Left renal pelvis (tissue), 4 donors: ENCODE data around the gene ZNF692. TPM values are rescaled to one million over a fixed set of nuclear protein-coding genes. Genes with fewer than 3 reads are reported as not detected.
"Not testable (repeated sequence)": the region's sequence is repeated elsewhere in the genome, so short reads cannot be mapped to it uniquely, and the experiment has no call there.

Source experiments
- DNase-seq, 4 donors: peaks; one replicate each; pipeline ENCODE4 v3.0.0-alpha.2; 2013; ENCODE audit warnings: low read depth in 4 of 4, low spot score in 3 of 4
- polyA plus RNA-seq, 4 donors: library from polyadenylated mRNA; unstranded; fragments of 120-200 nt; gene quantifications; one replicate each; pipeline ENCODE4 v1.2.1, GENCODE V29; 2013; ENCODE audit not compliant: insufficient read length in 4 of 4

Gene ZNF692
- polyA plus RNA-seq, 4 donors, result 33.6 to 67.6 (median 42.3) TPM

DNA sequence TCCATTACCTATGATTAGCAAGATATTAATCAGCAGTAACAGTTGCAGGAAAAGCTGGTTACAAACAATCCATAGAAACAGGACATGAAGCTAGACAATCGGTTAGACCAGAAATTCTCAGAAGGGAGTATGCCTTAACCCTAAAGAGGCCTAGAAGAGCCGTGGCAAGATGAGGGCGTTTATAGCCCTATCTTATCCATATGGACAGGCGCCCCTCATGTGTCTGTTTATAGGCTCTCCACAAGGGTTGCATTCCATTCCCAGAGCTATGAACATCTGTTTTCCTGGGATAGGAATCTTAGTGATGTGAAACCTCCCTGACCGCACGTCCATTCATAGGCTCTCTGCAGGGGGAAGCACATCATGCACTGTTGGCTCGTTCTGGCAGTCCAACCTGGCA is 23.5 kb upstream of the ZNF692 start:
- DNase-seq, result not testable (repeated sequence)

DNA sequence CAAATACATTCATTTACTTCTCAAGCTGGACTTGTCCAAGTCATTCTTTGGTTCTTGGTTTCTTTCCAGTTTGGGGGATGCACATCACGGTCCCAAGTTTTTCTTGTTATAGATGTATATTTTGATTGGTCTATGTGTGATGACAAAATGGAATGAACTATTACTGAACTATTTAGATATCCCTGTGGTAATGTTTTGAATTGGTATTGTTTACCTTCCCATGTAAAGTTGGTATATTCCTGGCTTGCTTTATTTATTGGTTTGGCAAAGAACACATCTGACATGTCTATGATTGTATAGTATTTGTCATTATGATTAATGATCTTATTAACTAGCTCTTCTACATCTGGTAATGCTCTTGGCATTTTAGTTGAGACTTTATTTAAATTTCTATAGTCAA is 22.4 kb upstream of the ZNF692 start:
- no peak for DNase-seq

DNA sequence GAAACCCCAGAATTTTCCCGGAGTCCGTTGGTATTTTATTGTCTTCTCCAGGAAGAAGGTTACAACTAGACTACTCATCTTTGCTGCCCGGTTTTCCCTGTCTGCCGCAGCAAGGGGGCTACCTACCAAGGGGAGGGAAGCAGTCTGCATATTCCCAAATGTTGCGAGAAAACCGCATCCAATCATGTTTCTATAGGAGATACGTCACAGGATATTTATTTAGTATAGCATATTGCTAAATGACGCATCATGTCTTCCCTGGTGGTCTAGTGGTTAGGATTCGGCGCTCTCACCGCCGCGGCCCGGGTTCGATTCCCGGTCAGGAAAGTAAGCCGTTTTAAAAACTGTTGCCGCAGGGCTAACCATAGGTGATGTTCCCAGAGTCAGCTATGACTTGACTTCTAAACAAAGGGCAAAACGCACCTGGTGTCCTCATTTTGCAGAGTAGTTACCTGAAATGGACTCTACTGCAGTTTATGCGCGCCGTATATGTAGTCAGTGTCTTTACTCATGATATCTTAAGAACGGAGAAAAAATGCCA is 15.2 kb upstream of the ZNF692 start:
- peak; percentile 79 to 84 (median 83) for DNase-seq

DNA sequence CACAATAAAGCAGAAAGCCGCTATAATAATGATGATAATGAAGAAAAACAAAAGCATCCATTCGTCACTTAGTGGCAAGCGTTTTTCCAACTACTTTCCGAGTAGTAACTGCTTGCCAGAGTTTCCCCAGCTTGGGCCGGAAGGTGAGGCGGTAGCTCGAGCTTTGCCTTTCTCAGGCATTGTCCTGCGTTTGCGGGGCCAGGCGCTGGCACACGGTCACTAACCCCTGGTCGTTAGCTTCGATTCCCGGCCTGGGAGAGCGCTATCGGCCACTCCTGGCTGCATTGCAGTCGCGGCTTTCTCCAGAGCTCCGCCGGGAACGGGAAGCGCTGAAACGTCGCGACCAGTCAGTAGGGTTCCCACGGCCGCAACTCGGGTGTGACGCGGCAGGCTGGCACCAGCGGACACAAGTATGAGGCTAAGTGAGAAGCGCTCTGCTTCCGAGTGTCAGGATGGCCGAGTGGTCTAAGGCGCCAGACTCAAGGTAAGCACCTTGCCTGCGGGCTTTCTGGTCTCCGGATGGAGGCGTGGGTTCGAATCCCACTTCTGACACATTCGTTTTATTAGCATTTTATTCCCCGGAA is 14.6 kb upstream of the ZNF692 start:
- peak; percentile 90 to 92 (median 91) for DNase-seq

DNA sequence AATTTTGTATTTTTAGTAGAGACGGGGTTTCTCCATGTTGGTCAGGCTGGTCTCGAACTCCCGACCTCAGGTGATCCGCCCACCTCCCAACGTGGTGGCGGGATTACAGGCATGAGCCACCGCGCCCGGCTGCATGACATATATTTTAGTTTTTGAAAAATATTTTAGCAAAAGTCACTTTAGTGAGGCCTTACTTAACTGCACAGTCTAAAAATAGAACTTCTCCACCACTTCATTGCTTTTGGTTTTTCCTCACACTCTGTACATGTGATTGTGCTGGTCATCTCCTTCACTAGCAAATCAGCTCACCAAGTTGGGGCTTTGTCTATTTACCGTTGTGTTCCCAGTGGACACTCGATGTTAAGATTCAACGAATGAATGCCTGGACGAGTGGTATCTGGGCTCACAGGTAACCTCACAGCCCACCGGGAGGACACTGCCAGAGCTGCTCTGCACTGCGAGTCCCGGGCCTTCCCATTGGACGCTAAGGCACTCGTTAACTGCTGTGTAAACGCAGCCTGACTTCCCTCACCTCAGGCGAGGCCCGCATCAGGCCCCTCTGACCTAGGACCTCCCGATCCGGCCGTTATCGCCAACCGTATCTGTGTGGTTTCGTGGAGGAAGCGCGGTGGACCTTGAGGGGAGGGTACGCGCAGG is 14.0 kb upstream of the ZNF692 start:
- DNase-seq, result peak; percentile 56 to 66 (median 60)

DNA sequence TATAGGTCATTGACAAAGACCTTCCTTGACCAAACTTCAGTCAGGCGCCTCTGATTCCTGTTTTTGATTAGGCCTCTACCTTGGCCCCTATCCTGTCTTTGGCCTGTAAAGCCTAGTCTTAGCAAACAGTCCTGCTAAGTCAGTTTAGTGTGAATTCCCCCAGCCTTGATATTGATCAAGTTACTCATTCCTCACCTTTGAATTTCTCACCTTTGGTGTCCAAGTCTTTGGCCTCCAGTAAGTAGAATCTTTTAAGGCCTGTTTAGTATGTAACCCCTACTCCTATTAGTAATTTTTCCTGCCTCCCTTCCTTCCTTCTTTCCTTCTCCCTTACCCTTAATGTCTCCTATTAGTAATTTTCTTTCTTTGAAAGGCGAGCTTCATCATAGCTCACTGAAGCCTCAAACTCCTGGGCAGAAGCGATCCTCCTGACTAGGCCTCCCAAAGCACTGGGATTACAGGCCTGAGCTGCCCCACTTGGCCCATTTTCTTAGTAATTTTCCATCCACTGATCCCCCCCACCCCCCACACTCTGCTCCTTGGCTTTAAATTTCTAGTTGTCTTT is 13.0 kb upstream of the ZNF692 start:
- no peak for DNase-seq

DNA sequence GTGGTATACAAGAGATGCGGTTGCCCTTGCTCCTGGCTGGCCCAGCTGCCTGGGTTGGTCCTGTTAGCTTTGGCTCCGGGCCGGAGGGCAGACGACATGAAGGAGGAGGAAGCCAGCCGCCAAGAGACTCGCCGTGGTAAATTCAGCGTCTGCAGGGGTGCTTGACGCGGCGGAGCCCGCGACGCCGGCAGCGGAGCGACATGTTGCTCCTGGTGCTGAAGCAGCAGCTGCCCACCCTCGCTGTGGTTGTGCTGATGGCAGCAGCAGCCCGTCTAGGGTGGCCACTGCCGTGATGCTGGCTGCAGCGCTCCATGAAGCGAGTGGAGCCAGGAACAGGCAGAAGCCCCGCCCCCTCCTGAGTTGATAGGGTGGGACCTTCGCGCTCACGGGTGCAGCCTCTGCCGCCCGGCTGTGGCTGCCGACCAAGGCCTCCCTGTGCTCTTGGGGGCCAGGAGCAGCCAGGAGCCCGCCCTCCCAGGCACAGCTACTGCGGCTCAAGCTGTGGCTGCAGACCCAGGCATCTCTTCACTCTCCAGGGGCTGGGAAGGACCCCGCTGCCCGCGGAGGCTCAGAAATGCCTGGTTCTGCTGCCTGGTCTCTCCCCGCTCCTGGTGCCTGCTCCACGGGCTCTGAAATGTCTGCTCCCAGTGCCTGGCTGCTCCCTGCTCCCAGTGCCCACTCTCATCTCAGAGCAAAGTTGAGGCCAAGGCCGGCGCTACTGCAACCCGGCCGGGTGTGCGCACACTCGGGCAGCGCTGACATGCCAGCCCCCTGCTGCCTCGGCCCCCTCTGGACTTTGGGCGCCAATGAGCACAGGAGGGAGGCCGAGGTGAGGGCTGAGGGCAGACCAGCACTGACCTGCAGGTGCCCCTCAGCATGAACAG is 4.4 kb upstream of the ZNF692 start:
- DNase-seq, result peak; percentile 55 to 70 (median 66)

DNA sequence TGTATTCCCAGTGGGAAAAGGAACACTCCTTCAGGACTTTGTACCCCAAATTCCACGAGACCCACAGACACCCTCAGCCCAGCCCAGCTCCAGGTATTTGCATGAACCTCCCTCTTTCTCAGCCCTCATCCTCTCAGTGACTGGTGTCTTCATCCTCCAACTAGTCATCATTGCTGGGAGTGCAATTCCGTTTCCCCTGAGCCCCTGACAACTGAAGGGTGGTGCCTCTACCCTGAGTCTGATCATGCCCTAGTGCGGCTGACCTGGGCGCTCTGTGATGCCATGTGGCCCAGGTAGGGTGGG is 3.8 kb upstream of the ZNF692 start:
- no peak for DNase-seq

DNA sequence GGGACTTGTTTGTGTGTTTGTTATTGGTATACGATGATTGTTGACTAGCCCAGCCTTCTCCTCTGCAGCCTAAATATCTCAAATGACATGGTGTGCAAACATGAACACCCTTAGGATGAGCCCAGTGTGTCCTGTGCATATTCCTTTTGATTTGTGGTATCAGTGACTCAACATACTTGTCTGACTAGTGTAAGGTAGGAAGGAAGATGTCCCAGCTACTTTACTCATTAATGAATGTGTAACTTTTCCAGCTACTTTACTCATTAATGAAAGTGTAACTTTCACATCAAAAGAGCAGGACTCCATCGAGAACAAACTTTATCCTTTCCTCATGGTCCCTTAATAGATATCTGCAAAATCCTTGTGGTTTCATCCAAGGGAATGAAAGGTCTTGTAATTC is 2.7 kb upstream of the ZNF692 start:
- no peak for DNase-seq

DNA sequence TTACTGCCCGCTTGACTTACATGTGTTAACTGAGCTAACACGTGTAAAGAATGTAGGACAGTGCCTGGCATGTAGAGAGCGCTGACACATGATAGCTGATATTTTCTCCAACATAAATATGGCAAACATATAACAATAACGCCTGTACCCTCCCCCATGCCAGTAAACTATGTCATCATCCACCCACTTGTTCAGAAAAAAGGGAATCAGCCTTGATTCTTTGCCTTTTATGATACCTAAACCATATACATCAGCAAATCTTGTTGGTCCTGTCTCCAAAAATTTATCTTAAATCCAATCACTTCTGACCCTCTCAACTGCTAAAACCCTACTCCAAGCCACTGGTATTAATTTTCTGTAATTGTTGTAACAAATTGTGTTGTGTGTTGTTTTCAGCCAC is 1.1 kb upstream of the ZNF692 start:
- no peak for DNase-seq

DNA sequence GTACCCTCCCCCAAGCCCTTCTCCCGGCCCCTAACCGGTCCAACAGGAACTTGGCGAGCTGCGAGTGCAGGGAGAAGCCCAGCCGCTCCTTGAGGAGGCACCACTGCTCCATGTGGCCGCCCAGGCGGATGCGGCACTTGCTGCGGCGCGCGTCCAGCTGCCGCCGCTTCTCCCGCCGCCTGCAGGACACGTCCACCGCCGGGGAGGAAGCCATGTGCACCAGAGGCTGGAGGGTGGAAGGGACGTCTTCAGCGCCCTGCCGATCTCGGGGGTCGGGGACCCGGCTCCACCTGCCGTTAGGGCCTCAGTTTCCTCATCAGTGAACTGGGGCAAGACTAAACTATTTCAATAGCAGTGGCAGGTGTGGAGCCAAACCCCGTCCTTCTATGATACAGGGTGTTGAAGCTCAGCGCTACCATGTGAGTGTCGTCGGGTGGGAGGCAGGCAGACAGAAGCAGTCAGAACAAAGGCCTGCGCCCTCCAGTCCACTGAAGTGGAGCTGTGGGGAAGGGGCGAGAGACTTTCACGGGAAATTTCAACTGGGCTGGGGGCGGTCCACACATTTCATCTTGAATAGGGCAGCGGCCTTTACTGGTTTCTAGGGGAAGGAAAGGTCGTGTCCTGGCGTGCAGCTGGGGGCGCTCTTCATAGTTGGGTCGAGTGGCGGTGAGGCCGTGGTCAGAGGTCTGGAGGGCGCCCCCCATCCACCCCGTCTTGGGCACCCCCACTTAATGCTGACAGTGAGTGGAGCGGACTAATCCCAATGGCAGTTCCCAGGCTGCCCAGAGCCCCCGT is 592 bp downstream of the ZNF692 start:
- peak in 2 of 4 donors; percentile 35 to 63 for DNase-seq

DNA sequence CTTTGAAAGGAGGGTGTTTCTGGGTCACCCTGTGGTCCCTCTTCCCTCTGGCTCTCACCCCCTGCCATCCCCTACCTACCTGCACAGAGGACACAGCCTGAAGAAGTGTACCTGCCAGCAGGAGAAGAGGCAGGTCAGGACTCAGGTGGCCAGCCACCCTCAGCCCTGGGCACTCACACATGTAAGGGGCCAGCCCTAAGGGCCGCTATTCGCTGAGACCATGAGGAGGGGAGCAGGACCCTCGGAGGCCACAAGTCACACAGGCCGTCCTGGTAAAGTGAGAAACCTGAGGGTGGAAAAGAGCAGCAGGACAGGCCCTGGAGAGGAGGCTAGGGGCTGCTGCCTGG is 1.2 kb downstream of the ZNF692 start:
- no peak for DNase-seq

DNA sequence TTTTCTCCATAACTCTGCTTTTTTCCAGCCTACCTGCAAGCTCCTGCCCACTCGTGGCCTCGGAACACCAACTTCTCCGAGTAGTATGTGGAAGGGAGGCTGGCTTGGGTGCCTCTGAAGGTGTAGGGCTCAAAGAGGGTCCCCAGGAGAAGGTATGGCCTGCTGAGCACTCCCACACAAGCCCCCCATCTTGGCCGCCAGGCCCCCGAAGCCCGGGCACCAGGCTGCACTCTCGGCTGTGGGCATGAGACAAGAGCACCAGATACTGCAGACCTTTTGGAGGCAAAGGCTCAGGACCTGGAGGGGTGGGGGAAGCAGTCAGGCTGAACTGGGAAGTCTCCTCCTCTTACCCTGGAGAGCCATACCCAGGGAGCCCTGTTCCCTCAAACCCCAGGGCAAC is 1.7 kb downstream of the ZNF692 start:
- no peak for DNase-seq

DNA sequence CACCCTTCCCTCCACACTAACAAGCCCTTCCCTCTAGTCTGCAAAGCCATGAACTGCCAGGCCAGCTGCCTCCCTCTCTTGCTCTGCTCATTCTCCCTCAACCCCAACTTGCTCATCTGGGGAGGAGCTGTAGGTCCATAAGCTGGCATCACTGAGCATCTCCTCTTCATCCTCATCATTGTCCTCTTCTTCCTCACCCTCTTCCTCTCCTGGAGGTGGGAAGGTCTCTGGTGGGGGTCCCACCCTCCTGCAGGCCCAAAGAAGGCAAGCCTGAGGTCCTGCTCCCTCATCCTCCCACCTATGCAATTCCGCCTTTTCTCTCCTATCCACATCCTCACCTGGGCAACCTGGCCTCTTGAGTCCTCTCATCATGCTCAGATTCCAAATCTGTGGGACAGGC is 2.7 kb downstream of the ZNF692 start:
- DNase-seq, result no peak

DNA sequence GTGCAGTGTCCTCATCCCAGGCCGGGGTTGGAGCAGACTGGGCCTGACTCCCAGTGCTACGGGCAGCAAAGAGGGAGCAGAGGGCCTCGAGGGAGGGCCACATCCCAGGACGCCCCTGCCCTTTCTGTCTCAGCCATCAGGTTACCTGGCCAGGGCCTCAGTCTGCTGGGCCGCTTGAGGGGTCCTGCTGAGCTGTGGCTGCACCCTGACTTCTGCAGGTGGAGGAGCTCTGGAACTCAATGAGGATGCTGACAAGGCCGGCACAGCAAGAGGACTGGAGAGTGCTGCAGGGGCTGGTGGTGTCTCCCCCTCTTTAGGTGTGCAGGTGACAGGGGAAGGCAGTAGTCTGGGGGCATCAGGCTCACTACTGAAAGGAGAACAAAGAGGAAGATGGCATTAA is 3.3 kb downstream of the ZNF692 start:
- DNase-seq, result no peak

DNA sequence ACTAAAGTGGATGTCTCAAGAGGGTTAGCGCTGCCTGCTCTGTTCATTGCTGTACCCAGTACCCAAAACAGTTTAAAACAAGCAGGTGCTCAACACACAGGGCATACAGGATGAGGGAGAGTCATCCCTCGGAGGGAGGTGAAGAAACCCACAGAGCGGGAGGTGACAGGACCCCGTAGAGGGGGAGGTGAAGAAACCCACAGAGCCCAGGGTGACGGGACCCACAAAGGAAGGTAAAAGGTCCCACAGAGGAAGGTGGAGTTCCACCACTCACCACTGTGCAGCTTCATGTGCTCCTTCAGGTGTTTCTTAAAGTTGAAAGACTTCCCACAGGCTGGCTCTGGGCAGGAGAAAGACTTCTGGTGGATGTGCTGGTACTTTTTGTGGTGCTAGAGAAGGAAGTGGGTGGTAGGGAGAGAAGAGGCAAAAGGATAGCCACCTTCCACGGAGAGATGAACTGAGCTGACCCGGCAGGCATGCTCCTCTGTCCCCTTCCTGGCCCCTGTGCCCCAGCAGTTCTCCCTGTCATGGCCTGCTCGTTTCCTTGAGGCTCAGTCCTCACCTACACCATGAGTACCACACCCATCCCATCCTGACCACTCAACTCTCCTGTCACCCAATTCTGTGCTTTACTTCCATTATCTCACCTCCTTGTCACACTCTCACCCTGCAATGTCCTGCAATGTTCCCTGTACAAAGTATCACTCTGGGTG is 5.1 kb downstream of the ZNF692 start:
- no peak for DNase-seq

DNA sequence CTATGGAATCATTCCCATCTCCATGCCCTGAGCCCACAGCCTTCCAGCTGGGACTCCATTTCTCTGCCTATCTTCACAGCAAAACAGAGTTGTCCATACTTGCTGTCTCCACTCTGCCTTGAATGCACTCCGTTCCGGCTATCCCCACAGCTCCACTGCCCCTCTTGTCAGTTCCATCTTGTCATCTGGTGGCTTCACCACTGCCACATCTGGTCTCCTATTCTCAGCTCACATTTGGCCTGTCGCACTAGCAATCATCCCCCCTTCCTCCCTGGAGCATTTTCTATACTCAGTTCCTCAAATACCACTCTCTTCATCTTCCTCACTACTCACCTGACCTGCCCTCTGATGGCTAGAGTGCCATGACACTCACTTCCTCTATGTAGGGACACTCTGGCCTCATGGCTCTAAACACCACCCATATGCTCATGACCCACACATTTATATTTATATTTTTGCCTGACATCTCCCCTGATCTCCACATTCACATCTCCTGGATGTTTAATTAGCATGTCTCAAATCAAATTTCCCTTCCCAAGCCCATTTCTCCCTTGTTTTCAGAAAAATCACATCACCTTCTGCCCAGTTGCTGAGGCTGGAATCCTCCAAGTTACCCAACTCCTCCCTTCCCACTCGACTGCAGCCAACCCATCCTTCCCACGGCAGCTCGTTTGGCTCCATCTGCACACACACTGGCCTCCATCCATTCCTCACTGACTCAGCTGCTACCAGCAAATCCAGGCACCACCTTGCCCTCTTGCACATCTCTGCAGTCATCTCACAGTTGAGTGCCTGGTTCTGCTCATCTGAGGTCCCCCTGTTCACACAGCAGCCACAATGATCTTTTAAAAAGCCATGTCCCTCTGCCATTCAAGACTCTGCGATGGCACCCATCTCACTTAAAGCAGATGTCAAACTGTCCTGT is 6.1 kb downstream of the ZNF692 start:
- DNase-seq, result no peak

DNA sequence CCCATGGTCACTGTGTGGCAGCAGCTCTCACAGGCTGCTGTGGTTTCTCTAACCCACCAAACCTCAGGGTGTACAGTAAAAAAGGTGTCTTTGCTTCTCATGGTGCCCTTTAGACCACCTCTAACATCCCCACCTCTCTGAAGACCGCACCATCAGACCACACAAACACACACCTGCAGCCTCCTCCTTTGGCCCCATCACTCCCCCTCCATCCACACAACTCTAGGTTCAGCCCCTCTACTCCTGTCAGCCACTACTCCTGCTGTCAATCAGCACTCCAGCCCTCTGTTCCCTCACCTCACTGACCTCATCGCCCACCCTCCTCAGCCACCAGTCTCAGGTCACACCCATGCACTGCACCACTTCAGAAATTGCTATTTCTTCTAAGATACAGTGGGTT is 7.5 kb downstream of the ZNF692 start:
- no peak for DNase-seq
